Endothelial cell of hepatic sinusoid (primary cell): Measurements from ENCODE around the gene DZIP1.
"Not testable (repeated sequence)": the region's sequence is repeated elsewhere in the genome, so short reads cannot be mapped to it uniquely, and the experiment has no call there.

ENCODE experiments used
- in situ Hi-C: cut with HindIII; loops from 2 replicates; pipeline ENCODE4 v1.10.0; 2017; ENCODE audit warnings: low sequenced_read_pairs

Gene DZIP1

GRCh38 chr13:95644601-95645052, at the start of gene DZIP1:
Gene DZIP1, minus strand, starts transcription at chr13:95644706. Its CDS starts 2,677 bp downstream, at chr13:95642029.
- in situ Hi-C loops: no loop called here

- in situ Hi-C loops: loop anchor here (10.0 kb wide), 1 partner anchor 124 kb away; no protein-coding TSS in a partner anchor
Observed at GRCh38 chr13:95690986-95691385, 46.5 kb upstream of the DZIP1 start.

- in situ Hi-C loops: no loop called here
Observed at GRCh38 chr13:95689582-95689926, 45.0 kb upstream of the DZIP1 start.

- in situ Hi-C loops: not testable (repeated sequence)
Observed at GRCh38 chr13:95684960-95685359, 40.5 kb upstream of the DZIP1 start.

GRCh38 chr13:95684418-95684817, 39.9 kb upstream of the DZIP1 start:
- in situ Hi-C loops: no loop called here

GRCh38 chr13:95679722-95680121, 35.2 kb upstream of the DZIP1 start:
- in situ Hi-C loops: no loop called here

GRCh38 chr13:95678967-95679366, 34.5 kb upstream of the DZIP1 start:
- in situ Hi-C loops: no loop called here

GRCh38 chr13:95677564-95678266, 33.2 kb upstream of the DZIP1 start:
- in situ Hi-C loops: no loop called here

GRCh38 chr13:95676762-95677563, 32.5 kb upstream of the DZIP1 start, which contains the start of gene DNAJC3:
Gene DNAJC3, plus strand, starts transcription at chr13:95677139. Its CDS starts 117 bp downstream, at chr13:95677256.
- in situ Hi-C loops: no loop called here

GRCh38 chr13:95676105-95676761, 31.7 kb upstream of the DZIP1 start:
- in situ Hi-C loops: no loop called here

- in situ Hi-C loops: no loop called here
Observed at GRCh38 chr13:95671597-95671996, 27.1 kb upstream of the DZIP1 start.

- in situ Hi-C loops: not testable (repeated sequence)
Observed at GRCh38 chr13:95667235-95667634, 22.7 kb upstream of the DZIP1 start.

GRCh38 chr13:95660981-95661581, 16.6 kb upstream of the DZIP1 start:
- in situ Hi-C loops: no loop called here

- in situ Hi-C loops: no loop called here
Observed at GRCh38 chr13:95659500-95659899, 15.0 kb upstream of the DZIP1 start.

- in situ Hi-C loops: no loop called here
Observed at GRCh38 chr13:95656386-95657015, 12.0 kb upstream of the DZIP1 start.

GRCh38 chr13:95652821-95653220, 8.3 kb upstream of the DZIP1 start:
- in situ Hi-C loops: no loop called here

- in situ Hi-C loops: no loop called here
Observed at GRCh38 chr13:95652244-95652764, 7.8 kb upstream of the DZIP1 start.

- in situ Hi-C loops: no loop called here
Observed at GRCh38 chr13:95650696-95651095, 6.2 kb upstream of the DZIP1 start.

- in situ Hi-C loops: no loop called here
Observed at GRCh38 chr13:95647321-95647720, 2.8 kb upstream of the DZIP1 start.

GRCh38 chr13:95643936-95644598, 439 bp downstream of the DZIP1 start:
- in situ Hi-C loops: no loop called here
